GM12891 (cell line): ENCODE results near the gene RAB20.

ENCODE experiments used
- DNase-seq: peaks from one replicate; pipeline ENCODE4 v3.0.0; 2011; ENCODE audit warnings: low spot score; ENCODE audit not compliant: insufficient read length
- FAIRE-seq: peaks from 2 replicates; lab custom pipeline; 2011; peaks lifted over from hg19 to GRCh38; lab: Jason Lieb, UNC
- PAX5 ChIP-seq: IDR thresholded peaks from 2 replicates; pipeline ENCODE4 v1.6.1; 2011; ENCODE audit warnings: low read length, moderate library complexity, mild to moderate bottlenecking; ENCODE audit not compliant: insufficient read depth, severe bottlenecking
- POLR2A ChIP-seq: IDR thresholded peaks from 2 replicates; pipeline ENCODE4 v1.6.1; 2011; ENCODE audit warnings: low read depth, low read length, control low read depth
- POLR2AphosphoS5 ChIP-seq: IDR thresholded peaks from 2 replicates; pipeline ENCODE4 v1.6.1; 2011; ENCODE audit warnings: low read depth, low read length, control low read depth
- POU2F2 ChIP-seq: IDR thresholded peaks from 2 replicates; pipeline ENCODE4 v1.6.1; 2011; ENCODE audit warnings: low read depth, mild to moderate bottlenecking, control low read depth, low read length, moderate library complexity
- SPI1 ChIP-seq: IDR thresholded peaks from 2 replicates; pipeline ENCODE4 v1.6.1; 2011; ENCODE audit warnings: low read depth, low read length, control low read depth
- TAF1 ChIP-seq: IDR thresholded peaks from 2 replicates; pipeline ENCODE4 v1.6.1; 2011; ENCODE audit warnings: low read depth, low read length, control low read depth

RAB20 gene

DNA sequence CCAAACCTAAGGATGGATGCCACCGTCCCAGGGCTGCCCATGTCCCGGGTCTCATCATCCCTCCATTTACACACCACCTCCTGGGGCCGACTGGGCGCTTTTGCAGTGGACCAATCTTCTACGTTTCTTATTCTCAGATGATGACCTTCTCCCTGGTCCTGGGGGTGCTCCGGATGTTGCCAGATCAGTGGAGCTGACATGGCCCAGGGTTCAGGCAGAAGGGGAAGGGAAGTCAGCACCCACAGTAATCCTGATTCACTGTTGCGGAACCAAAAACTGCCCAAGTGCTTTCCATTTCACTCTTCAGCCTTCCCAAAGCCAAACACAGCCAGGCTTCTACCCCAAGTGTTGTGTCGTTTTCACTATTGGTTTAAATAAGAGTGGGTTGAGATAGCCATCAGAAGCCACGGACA is 29.8 kb downstream of the RAB20 start:
- TF ChIP-seq POLR2A, result no peak
- FAIRE-seq, result no peak

DNA sequence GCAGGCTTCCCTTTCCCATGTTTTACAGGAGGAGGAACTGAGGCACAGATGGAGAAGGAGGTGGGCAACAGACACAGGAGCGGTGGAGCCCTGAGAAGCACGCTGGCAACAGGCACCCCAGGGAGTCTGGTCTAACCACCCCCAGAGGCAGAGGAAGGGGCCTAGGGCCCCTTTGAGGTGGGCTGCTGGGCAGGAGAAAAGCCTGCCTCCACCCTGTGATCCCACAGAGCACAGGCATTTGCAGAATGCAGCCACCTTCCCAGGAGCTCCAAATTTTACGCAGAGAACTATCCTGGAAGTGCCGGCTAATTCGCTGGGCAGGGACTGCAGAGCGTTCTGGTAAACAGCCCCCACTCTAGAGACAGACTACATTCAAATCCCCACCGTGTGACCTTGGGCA is 30.4 kb downstream of the RAB20 start:
- TF ChIP-seq POU2F2, result no peak
- no peak for TF ChIP-seq SPI1
- TF ChIP-seq TAF1, result no peak
- TF ChIP-seq PAX5, result no peak
- no peak for TF ChIP-seq POLR2A
- no peak for TF ChIP-seq POLR2AphosphoS5
- DNase-seq (no peak), FAIRE-seq (no peak)

More for the DNA sequence above, 29.8 kb downstream of the RAB20 start:
- no peak for DNase-seq

DNA sequence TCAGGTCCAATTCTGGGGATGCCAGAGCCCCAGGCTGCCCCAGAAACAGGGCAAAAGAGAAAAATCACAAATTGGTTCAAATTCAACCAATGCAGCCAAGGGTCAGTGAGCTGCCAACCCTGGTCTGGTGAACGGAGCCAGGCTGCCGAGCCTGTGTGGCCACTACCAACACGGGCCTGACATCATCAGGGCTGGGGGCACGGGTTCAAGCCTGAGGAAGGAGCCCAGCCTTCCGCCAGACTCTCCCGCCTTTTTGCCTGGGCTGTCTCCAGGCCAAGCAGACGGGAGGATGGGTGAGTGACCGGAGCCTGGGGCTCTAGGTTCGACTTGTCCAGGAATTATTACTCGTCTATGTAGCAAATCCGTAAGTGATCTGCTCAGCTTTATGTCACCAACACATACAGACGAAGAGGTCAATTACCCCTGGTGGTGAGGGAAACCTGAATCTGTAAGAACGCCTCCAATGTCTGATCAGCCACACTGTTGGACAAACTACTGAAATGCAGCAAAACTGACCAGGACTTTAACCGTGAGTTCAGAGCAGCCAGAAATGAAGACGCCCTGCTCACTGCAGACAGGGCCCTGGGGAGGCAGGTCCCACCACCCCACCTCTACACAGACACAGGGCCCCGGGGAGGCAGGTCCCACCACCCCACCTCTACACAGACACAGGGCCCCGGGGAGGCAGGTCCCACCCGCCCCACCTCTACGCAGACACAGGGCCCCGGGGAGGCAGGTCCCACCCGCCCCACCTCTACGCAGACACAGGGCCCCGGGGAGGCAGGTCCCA is 31.8 kb downstream of the RAB20 start:
- TF ChIP-seq POLR2AphosphoS5 (no peak), POU2F2 (no peak), SPI1 (no peak), POLR2A (no peak), TAF1 (no peak), PAX5 (no peak)
- DNase-seq (no peak), FAIRE-seq (no peak)

DNA sequence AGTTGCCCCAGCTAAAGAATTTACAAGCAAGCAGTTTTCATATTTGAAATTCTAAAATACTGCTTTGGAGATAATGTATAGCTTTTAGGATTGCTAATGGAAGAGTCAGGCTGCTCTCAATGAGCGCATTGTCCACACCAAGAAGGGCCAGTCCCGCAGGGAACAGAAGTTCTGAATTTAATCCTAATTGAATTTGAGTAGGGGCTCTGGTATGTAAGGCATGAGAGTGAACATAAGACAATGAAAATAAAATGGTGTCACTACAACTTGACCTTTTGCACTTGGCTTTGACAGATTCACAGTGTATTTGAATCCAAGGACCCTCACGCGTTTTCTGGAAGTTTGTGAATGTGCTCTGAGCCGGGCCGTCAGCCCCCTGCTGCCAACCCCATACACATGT is 32.6 kb downstream of the RAB20 start:
- TF ChIP-seq POU2F2 (no peak), PAX5 (no peak)
- DNase-seq (no peak), FAIRE-seq (no peak)

DNA sequence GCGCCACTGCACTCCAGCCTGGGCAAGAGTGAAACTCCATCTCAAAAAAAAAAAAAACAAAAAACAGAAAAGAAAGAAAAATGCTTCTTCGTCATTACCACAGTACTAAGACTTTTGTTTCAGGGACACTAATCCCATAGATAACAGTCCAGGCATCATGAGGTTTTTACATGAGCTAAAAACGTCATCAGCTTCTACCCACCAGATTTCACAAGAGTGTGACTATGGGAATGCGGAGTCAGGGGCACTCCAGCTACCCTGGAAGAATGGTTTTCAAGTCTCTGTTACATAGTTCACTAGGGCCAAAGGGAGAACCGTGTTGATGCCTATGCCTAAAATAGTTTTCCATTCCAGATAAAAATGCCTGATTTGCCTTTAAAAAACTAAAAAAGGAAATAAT is 33.2 kb downstream of the RAB20 start:
- FAIRE-seq (no peak), DNase-seq (no peak)
- TF ChIP-seq POLR2A (no peak), POLR2AphosphoS5 (no peak), TAF1 (no peak), POU2F2 (no peak), SPI1 (no peak), PAX5 (no peak)

DNA sequence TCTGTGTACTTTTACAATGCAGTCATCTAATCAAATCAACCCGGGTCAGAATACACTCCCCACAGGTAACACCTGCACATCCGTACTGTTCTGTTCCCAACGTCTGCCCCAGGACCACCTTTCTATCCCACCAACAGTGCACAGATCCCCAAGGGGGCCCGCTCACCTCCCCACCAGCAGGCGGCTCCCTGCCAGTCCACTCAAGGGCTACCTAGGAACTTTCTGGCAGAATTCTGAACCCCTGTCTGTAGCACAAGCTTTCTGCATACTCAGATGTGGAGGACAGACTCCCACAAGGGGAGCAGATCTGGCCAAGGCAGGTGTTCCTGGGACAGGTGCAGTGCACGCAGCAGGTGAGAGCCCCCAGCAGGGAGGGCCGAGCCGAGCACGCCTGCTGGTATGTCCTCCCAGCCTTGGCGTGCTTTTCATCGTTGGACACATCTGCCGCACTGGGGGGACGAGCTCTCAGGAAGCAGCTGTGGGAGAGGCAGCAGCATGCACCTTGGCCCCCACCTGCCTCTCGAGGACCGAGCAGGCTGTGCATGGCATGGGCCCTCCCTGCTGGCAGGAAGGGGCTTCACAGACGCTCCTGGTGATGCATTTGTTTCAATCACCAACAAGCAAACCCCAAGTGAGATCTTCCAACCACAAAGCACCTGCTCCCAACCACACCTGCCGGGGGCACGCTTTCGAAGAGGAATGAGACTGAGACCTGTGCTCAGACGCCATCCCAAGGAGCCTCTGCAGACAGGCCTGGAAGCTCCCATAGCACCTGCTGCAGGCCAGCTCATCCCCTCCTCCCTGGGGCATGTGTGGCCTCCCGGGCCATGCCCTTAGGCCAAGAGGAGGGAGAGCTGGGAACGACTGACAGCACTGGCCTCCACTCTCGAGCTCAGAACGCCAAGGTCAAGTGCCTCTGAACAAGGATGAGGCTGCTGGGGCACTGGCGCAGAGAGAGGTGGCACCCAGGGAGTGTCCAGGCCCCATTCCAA is 35.9 kb downstream of the RAB20 start:
- DNase-seq, result peak; percentile 63
- TF ChIP-seq SPI1 (no peak), PAX5 (no peak), POLR2AphosphoS5 (peak; percentile 57; the same call in 1 of the 2 replicates), POU2F2 (no peak)
- peak; percentile 63 for FAIRE-seq

DNA sequence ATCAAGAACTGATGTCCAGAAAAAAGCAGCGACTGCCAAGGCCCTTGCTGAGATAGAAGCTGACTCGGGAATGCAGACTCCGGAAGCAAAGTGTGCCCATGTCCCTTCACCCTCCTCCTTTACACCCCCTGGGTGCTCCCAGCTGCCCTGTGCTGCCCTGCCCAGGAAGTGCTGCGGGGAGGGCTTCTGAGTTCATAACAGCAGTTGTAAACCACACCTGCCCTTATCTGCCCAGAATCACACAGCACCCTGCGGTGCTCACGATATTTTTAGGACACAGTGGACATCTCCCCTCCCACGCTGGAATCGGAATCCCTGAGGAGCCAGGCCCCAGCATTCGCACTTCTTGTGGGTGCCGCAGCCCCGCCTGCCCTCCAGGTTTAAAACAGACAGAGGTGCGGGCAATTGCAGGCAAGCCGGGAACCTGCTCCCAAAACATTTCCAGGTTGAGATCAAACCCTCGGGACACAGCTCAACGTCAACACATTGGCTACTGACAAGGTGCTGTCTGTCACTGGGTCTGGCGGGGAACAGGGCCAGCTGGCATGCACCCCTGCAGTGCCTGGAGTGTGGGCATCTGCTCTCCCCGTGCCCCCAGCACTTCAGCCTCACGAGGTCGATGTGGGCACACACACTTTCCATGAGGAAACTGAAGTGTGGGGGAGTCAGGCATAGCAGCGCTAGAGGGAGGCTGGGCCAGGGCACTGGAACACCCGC is 36.8 kb downstream of the RAB20 start:
- no peak for DNase-seq
- TF ChIP-seq TAF1 (no peak), PAX5 (no peak)

DNA sequence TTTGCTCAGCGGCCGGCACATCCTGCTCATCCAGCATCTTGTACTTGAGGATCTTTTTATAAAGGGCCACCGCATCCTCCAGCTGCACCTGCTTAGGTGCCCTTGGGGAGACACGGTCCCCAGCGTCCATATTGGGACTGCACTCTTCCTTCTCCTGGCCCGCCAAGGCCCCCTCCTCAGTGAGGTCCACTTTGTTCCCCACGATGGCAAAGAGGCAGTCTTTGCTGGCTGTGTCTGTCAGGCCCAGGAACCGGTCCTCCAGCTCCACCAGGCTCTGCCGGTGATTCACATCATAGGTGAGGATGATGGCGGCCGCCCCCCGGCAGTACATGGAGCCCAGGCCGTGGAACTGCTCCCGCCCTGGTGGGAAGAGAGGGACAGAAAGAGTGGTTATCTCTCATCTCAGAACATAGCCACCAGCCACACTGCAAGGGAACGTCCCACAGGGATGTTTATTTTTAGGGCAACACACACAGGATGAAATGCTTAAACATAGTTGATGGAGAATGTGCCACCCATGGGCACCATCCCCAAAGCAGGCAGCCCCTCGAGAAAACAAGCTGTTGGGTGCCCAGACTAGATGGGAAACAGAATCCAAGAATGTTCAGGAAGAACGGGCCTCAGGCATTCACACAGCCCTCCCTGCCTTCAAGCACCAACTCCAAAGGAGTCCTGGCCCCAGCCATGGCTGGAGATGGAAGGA is 37.5 kb downstream of the RAB20 start:
- no peak for TF ChIP-seq SPI1
- no peak for TF ChIP-seq TAF1
- TF ChIP-seq POLR2A, result no peak
- no peak for FAIRE-seq
- DNase-seq, result no peak

More for the DNA sequence above, 36.8 kb downstream of the RAB20 start:
- FAIRE-seq, result peak; percentile 38

DNA sequence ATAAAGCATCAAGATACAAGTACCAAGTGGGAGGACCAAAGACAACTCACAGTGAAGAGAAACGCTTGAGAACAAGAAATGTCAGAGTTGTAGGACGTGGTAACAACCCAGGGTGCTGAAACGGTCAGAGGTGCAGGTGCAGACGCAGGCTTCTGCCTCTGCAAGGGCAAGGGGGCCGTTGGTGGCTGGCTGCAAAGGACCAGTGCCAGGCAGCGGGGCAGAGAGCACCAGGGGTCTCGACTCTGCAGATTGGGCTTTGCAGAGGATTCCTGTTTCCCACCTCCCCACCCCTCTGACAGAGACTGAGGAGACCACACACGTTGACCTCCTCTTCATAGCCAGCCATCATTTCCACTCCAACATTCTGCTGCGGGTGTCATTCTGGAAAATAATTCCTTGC is 38.3 kb downstream of the RAB20 start:
- DNase-seq (no peak), FAIRE-seq (no peak)
- no peak for TF ChIP-seq POU2F2
- no peak for TF ChIP-seq POLR2AphosphoS5
- TF ChIP-seq PAX5, result no peak
- TF ChIP-seq TAF1, result no peak
- no peak for TF ChIP-seq SPI1
- TF ChIP-seq POLR2A, result no peak
